Gastroesophageal sphincter (tissue), 4 donors: ENCODE measurements around the gene LDAH. TPM values are rescaled to one million over a fixed set of nuclear protein-coding genes. Genes with fewer than 3 reads are reported as not detected.

Source experiments
- ATAC-seq: fragments of 150-250 bp; one replicate; pipeline ENCODE4 v1.9.1; 2016; ENCODE audit warnings: mild to moderate bottlenecking, moderate library complexity
- H3K27ac ChIP-seq, 4 donors: fragments of 200-600 bp; sonication (generic) in 3 of 4; 1 replicate in 3 of 4; 2 replicates in 1 of 4; pipeline ENCODE4 v1.5.1; 2016 to 2019
- H3K27me3 ChIP-seq: fragments of 200-600 bp; sonication (generic); one replicate; pipeline ENCODE4 v1.5.1; 2019
- H3K36me3 ChIP-seq, 2 donors: fragments of 200-600 bp; sonication (generic); one replicate each; pipeline ENCODE4 v1.5.1; 2019; ENCODE audit warnings: control low read depth in 1 of 2
- H3K4me1 ChIP-seq, 3 donors: fragments of 200-600 bp; sonication (generic); 1 replicate in 2 of 3; 2 replicates in 1 of 3; pipeline ENCODE4 v1.5.1; 2016 to 2019; ENCODE audit warnings: control low read depth in 2 of 3
- H3K4me3 ChIP-seq, 2 donors: fragments of 200-600 bp; sonication (generic); one replicate each; pipeline ENCODE4 v1.5.1; 2019; ENCODE audit warnings: mild to moderate bottlenecking in 1 of 2, moderate library complexity in 1 of 2
- H3K9me3 ChIP-seq, 3 donors: fragments of 200-600 bp; sonication (generic); one replicate each; pipeline ENCODE4 v1.5.1; 2017 to 2019; ENCODE audit warnings: control low read depth in 2 of 3
- EP300 ChIP-seq: sonication (generic); formaldehyde crosslinking; IDR thresholded peaks from one replicate; pipeline ENCODE4 v1.6.1; 2017; ENCODE audit warnings: antibody characterized with exemption, mild to moderate bottlenecking
- POLR2A ChIP-seq, 2 donors: fragments of 450-650 bp; IDR thresholded peaks; one replicate each; pipeline ENCODE4 v1.6.1; 2017; ENCODE audit warnings: antibody characterized with exemption in 2 of 2, mild to moderate bottlenecking in 2 of 2, moderate library complexity in 1 of 2
- POLR2AphosphoS5 ChIP-seq: sonication (generic); formaldehyde crosslinking; IDR thresholded peaks from one replicate; pipeline ENCODE4 v1.6.1; 2017; ENCODE audit warnings: antibody characterized with exemption
- WGBS, 2 donors: methylation state at CpG; one replicate each; pipeline ENCODE4 v1.1.5; 2018; ENCODE audit warnings: low coverage in 1 of 2; 5-methylcytosine and 5-hydroxymethylcytosine counted together
- total RNA-seq, 4 donors: library from RNA; depleted of rRNA; stranded (reverse); fragments of >200 nt; gene quantifications; one replicate each; pipeline ENCODE4 v1.1.0, GENCODE V29; 2016
- TF ChIP-seq, protein P1 (sequence below), 4 experiments: fragments of 200-600 bp in 2 of 4; fragments of 450-650 bp in 2 of 4; sonication (generic) in 1 of 4; IDR thresholded peaks; one replicate each; pipeline ENCODE4 v1.5.1; 2017 to 2019; ENCODE audit warnings: antibody characterized with exemption in 4 of 4, mild to moderate bottlenecking in 2 of 4, moderate library complexity in 2 of 4

The LDAH gene
- total RNA-seq, 4 donors from 2014 or later: 10.5 to 19.0 (median 14.5) TPM

GRCh38 chr2:20651731-20652099 lies 171.2 kb downstream of the LDAH start:
- Histone ChIP-seq H3K4me3 (peak overlapping the region in 1 of 2 donors; percentile 96), H3K36me3 (peaks cover 0 to 6% of the 10 kb centered on the region in 2 donors), H3K4me1 (peaks cover 0 to 52% (median 24%) of the 10 kb centered on the region in 3 donors), H3K27ac (peak overlapping the region; percentile 93 to 99 (median 98)), H3K9me3 (no peaks in the 10 kb centered on the region), H3K27me3 (no peaks in the 10 kb centered on the region)
- WGBS, 2 donors: 76 to 96% methylated on average over 3 to 5 of the region's 7 CpGs
- ATAC-seq: no peak
- TF ChIP-seq POLR2A (IDR thresholded peaks at IDR 0.05) (no peak), EP300 (no peak), POLR2AphosphoS5 (no peak)
- TF ChIP-seq, protein P1, sequence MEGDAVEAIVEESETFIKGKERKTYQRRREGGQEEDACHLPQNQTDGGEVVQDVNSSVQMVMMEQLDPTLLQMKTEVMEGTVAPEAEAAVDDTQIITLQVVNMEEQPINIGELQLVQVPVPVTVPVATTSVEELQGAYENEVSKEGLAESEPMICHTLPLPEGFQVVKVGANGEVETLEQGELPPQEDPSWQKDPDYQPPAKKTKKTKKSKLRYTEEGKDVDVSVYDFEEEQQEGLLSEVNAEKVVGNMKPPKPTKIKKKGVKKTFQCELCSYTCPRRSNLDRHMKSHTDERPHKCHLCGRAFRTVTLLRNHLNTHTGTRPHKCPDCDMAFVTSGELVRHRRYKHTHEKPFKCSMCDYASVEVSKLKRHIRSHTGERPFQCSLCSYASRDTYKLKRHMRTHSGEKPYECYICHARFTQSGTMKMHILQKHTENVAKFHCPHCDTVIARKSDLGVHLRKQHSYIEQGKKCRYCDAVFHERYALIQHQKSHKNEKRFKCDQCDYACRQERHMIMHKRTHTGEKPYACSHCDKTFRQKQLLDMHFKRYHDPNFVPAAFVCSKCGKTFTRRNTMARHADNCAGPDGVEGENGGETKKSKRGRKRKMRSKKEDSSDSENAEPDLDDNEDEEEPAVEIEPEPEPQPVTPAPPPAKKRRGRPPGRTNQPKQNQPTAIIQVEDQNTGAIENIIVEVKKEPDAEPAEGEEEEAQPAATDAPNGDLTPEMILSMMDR (IDR thresholded peaks at IDR 0.05): no peak

DNA sequence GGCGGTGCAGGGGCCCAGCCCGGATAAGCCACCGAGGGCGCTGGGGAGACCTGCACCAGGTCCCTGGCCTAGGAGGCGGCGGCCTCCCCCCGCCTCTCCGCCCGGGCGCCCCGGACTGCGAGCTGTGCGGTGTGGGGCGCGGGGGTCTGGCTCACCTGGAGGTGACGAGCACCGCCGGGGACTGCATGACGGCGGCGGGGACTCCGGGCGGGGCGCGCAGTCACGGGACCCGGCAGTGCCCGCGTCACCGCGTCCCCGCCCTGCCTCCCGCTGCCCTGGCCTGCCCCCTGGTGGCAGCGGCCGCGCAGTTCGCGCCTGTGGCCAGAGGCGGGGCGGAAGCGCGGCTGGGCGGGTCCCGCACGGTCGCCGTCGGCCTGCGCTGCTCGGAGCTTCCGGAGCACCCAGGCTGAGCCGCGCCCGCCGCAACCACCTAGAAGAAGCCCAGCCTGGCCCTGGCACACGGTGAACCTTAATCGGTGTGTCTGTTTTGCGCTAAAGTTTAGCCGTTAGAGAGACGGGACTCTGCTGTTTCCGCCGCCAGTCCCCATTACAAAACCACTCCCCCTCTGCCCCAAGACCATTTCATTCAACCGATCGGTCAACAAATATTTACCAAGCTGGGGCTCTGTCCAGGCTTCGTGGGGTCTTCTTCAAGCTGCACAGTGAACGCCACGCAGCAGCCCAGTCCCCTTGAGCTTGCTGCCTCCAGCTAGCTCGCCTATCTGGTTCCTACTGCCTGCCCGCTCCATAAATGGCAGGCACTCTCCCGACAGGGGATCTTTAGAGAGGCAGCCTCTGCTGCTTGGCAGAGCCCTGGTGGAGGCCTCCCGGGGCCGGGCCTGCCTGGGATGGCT lies 171.8 kb downstream of the LDAH start, which contains the start of gene HS1BP3:
HS1BP3 (minus strand) TSS at position 222 of the 854 bp plus-strand sequence; CDS start at position 187, 35 bp downstream.
- peaks cover 0 to 55% (median 24%) of the 10 kb centered on the region in 3 donors for H3K4me1 ChIP-seq
- peak within 1 kb of the TSS; percentile 93 to 99 (median 98) for H3K27ac ChIP-seq
- TF ChIP-seq EP300: no peak
- TF ChIP-seq POLR2AphosphoS5: peak; percentile 89
- TF ChIP-seq, protein P1 (IDR thresholded peaks at IDR 0.05): peak in 3 of 4 experiments; percentile 97 to 99 (median 99)
- TF ChIP-seq POLR2A (IDR thresholded peaks at IDR 0.05): peak; percentile 91 to 94
- WGBS, 2 donors: 0% methylated on average over 4 of the region's 72 CpGs; no CpG with 5 or more reads in 1 of the 2 donors
- peak; percentile 95 for ATAC-seq
- H3K27me3 ChIP-seq: no peaks in the 10 kb centered on the region
- H3K4me3 ChIP-seq: peak within 1 kb of the TSS; percentile 89 to 96
- no peaks in the 10 kb centered on the region for H3K9me3 ChIP-seq
- H3K36me3 ChIP-seq: peaks cover 0 to 13% of the 10 kb centered on the region in 2 donors

DNA sequence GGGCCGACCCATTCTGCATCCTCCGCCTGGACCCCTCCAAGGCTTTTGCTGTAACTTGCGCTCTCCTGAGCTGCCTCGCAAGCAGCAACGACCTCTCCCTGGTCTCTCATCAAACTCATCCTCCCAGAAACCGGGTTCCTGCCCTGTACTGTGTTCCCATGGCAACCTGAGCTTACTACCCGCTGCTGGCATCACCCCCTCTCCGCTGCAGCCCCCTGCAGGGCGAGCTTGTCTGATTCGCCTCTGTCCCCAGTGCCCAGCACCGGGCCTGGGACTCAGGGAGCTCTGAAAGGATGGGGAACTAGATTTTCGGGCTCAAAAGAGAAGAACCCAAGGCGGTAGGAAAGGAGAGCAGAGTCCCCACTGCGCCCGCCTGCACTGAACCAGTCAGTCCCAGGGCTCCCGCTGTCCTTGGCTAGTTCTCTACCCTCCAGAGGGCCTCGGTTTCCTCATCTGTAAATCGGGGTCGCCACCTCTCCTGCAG lies 172.5 kb downstream of the LDAH start:
- ATAC-seq: peak; percentile 2

DNA sequence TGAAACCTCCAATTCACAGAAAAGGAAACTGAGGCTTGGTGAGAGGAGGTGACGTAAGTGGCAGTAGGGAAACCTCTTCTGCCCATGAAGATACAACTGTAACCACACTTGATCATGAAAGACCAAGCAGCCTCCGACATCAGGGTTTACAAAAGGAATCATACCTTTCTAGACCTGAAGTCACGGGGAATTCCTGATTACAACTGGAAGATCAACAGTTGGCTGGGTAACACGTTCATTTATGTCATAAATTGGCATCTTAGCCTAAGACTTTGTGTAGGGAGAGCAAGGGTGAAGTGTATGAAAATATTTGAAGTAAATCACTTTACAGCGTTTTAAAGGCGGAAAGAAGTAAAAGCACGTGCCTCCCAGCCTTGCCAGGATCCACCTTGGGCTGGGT lies 172.9 kb downstream of the LDAH start:
- H3K4me3 ChIP-seq: peak overlapping the region; percentile 89 to 96
- TF ChIP-seq EP300 (no peak), POLR2AphosphoS5 (no peak)
- TF ChIP-seq, protein P1 (IDR thresholded peaks at IDR 0.05): no peak
- peak overlapping the region; percentile 93 to 99 (median 98) for H3K27ac ChIP-seq
- no peaks in the 10 kb centered on the region for H3K9me3 ChIP-seq
- H3K36me3 ChIP-seq: peaks cover 0 to 23% of the 10 kb centered on the region in 2 donors
- peaks cover 0 to 55% (median 24%) of the 10 kb centered on the region in 3 donors for H3K4me1 ChIP-seq
- ATAC-seq: no peak
- no peaks in the 10 kb centered on the region for H3K27me3 ChIP-seq
- 11 to 33% methylated on average over 4 to 7 of the region's 7 CpGs for whole genome bisulfite sequencing, 2 donors

More for the DNA sequence above, 172.5 kb downstream of the LDAH start:
- Histone ChIP-seq H3K4me3 (peak overlapping the region; percentile 89 to 96), H3K9me3 (no peaks in the 10 kb centered on the region), H3K27me3 (no peaks in the 10 kb centered on the region), H3K36me3 (peaks cover 0 to 18% of the 10 kb centered on the region in 2 donors), H3K4me1 (peaks cover 0 to 55% (median 24%) of the 10 kb centered on the region in 3 donors), H3K27ac (peak overlapping the region; percentile 93 to 99 (median 98))
- 7 to 13% methylated on average over 7 to 12 of the region's 19 CpGs for WGBS, 2 donors
- no peak for TF ChIP-seq EP300

GRCh38 chr2:20649576-20649975 lies 173.3 kb downstream of the LDAH start:
- Histone ChIP-seq H3K4me3 (peak overlapping the region; percentile 89 to 96), H3K36me3 (peaks cover 0 to 27% of the 10 kb centered on the region in 2 donors), H3K4me1 (peaks cover 0 to 55% (median 24%) of the 10 kb centered on the region in 3 donors), H3K9me3 (no peaks in the 10 kb centered on the region), H3K27me3 (no peaks in the 10 kb centered on the region), H3K27ac (peak overlapping the region; percentile 93 to 99 (median 98))
- no peak for ATAC-seq
- TF ChIP-seq EP300: no peak
- peak; percentile 20 for TF ChIP-seq POLR2AphosphoS5
- TF ChIP-seq POLR2A (IDR thresholded peaks at IDR 0.05): no peak
- TF ChIP-seq, protein P1 (IDR thresholded peaks at IDR 0.05): no peak
- WGBS, 2 donors: 0 to 45% methylated on average over 2 of the region's 11 CpGs
